Tongue (tissue), 2 donors: ENCODE results near the gene OBSCN. TPM values are rescaled to one million over a fixed set of nuclear protein-coding genes. Genes with fewer than 3 reads are reported as not detected.

Source experiments
- DNase-seq: peaks from one replicate; pipeline ENCODE4 v3.0.0-alpha.2; 2015
- total RNA-seq: library from RNA; depleted of rRNA; stranded (reverse); fragments of >200 nt; gene quantifications from one replicate; pipeline ENCODE4 v1.2.3, GENCODE V29; 2014

The OBSCN gene
- total RNA-seq, 1 donor from 2014 or later: 640 TPM

DNA sequence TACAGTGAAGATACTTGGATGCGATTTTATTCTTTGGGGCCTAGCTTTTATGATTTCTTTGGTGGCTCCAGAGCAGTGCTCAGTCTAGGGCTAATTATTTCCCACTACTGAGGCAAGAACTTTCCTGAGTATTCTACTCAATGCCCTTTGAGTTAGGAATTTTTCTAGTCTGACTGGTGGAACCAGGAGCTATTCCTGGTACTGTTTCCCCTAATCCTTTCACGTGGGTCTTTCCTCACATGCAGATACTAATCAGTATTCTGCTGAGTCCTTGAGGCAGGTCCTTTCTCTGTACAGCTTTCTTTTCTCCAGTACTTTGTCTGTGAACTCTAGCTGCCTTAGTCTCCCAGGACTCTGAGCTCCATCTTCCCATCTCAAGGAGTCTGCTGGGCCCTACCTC is 122.0 kb downstream of the OBSCN start:
- DNase-seq: no peak

DNA sequence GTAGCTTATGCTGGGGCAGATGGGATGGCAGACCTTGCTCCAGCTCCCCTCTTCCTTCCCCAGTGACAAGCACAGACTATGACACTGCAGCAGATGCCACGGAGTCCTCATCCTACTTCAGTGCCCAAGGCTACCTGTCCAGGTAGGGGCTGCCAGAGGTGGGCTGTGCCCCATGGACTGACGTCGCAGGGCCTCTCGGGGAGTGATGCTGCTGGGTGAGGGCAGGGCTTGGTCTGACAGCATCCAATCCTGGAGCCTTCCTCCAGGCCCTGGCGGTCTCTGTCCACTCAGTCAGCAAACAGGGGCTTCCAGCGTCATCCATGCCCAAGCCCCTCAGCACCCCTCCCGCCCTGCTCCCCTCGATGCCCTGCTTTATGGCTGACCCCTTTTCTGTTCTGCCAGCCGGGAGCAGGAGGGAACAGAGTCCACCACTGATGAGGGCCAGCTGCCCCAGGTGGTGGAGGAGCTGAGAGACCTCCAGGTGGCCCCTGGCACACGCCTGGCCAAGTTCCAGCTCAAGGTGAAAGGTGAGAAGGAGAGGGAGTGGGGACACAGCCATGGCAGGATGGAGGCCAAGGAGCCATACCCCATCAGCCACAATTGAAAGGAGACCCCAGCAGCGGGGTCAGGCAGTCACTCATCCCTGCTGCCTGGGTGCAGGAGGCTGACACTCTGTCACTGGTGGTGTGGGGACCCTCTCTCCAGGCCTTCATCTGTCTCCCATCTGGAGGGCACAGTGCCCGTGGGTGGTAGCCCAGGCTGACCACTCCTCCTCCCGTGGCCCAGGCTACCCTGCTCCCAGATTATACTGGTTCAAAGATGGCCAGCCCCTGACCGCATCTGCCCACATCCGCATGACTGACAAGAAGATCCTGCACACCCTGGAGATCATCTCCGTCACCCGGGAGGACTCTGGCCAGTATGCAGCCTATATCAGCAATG is 125.2 kb downstream of the OBSCN start:
- no peak for DNase-seq

DNA sequence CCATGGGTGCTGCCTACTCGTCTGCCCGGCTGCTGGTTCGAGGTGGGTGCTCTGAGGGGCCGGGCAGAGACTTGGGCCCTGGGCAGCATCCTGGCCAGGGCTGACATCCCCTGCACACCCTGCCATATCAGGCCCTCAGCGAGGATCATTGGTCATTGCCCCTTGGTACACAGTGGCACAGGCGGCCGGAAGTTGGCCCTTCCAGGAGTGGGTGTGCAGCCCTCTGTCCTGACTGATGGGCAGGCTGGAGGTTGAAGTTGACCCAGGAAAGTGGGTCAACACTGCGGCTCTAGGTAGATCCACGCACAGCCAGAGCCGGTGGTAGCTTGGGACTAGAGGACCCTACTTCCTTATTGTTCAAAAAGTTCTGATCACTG is 125.9 kb downstream of the OBSCN start:
- no peak for DNase-seq

DNA sequence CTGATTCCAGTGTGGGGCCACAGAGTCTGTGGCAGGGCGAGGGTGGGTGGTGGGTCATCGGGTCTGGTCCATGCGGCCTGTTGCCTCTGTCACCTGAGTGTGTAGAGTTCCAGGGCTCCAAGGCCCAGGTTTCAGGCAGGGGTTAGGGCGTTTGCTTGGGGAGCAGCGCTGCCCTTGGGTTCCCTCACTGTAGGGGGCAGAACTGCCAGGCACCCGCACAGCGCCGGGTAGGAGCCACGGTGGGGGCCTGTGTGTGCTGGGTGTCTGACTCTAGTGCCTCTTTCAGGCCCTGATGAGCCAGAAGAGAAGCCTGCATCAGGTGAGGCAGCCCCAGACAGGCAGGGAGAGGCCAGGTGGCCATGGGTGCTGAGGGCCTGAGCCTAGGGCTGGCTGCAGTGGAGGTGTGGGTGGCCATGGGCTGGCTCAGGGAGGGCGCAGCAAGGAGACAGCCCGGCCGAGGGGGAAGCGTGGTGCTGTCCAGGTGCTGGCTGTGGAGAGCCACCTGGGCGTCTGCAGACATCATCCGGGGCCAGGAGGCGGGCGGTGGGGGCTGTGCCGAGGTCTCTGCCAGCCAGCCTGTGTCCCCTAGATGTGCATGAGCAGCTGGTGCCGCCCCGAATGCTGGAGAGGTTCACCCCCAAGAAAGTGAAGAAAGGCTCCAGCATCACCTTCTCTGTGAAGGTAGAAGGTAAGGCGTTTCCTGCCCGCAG is 126.5 kb downstream of the OBSCN start:
- DNase-seq: no peak

DNA sequence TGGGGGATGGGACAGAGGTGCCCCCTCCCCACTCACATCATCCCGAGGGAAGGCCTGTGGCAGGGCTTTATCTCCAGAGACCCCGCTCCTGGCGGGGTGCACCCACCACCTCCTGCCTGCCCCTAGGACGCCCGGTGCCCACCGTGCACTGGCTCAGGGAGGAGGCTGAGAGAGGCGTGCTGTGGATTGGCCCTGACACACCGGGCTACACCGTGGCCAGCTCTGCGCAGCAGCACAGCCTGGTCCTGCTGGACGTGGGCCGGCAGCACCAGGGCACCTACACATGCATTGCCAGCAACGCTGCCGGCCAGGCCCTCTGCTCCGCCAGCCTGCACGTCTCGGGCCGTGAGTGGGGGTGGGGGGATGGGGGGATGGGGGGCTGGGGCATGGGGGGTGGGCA is 127.1 kb downstream of the OBSCN start:
- no peak for DNase-seq

DNA sequence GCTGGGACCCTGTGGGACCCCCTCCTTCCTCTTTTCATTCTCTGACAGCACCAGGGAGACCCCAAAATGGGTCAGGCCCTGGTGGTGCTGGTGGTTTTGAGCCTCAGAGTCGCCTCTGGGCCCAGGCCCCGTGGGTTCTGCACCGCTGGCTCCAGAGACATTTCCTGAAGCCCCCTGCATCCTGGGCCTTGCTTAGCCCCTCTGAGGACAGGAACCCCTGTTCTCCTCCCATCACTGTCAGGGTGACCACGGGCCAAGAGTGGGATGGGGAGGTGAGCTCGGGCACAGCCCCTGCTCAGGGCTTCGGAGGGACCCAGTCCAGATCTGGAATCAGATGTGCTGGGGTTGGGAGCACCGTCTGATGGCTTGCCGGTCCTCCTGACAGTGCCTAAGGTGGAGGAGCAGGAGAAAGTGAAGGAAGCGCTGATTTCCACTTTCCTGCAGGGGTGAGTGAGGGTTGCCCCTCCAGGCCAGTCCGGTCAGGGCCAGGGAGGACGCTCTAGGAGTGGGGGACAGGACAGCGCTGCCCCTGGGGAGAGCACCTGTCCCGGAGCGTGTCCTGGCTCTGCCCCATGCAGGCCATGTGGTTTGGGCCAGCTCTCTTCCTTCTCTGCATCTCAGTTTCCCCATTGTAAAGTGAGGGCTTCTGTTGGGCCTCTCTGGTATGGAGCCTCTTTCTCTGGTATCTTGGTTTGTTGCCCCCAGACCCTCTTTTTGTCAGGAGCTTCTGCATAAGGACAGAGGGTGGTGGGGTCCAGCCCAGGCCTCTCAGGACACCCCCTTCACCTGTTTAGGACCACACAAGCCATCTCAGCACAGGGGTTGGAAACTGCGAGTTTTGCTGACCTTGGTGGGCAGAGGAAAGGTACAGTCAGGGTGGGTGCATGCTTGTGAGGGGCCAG is 127.8 kb downstream of the OBSCN start:
- DNase-seq: no peak

DNA sequence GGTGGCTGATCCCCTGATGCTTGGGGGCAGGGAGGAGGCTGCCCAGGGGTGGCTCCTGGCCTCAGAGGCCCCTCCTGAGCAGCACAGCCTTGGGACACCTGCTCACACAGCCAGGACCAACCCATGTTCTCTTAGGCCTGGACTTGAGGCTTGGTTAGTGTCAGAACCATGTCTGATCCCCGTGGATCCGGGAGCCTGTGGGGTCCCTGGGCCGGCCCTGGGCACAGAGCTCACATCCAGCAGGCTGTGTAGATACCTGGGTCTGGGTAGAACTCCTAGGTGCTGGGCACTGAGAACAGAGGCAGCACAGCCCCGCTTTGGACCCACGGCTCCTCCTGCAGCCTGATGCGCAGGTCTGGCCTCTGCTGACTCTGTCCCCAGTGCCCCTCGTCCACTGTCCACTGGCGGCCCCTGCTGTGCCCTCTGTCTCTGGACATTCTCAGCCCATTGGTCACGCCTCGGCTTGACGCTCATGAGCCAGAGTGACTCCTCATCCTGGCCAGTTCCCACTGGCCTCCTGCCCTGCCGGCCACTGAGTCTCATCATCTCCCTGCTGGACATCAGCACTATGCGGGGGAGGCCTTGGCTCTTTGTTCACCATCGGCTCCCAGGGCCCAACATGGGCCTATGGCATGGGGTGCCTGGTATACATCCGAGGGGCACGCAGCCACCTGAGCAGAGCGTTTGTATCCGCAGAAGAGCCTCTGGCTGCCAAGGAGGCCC is 128.6 kb downstream of the OBSCN start:
- no peak for DNase-seq

DNA sequence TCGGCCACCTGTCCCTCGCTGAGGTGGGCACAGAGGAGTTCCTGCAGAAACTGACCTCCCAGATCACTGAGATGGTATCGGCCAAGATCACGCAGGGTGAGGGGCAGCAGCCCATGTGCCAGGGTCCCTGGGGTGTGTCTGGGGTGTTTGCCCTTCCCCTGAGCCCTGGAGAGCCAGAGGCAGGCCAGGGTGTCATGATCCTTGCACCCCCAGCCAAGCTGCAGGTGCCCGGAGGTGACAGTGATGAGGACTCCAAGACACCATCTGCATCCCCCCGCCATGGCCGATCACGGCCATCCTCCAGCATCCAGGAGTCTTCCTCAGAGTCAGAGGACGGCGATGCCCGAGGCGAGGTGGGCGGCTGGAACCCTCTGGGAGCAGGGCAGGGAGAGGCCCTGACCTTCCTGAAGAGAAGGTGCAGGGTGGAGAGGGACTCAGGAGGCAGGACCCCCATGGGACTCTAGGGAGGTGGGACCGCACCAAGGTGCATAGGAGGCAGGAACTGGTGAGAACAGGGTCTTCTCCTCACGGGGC is 129.3 kb downstream of the OBSCN start:
- no peak for DNase-seq

DNA sequence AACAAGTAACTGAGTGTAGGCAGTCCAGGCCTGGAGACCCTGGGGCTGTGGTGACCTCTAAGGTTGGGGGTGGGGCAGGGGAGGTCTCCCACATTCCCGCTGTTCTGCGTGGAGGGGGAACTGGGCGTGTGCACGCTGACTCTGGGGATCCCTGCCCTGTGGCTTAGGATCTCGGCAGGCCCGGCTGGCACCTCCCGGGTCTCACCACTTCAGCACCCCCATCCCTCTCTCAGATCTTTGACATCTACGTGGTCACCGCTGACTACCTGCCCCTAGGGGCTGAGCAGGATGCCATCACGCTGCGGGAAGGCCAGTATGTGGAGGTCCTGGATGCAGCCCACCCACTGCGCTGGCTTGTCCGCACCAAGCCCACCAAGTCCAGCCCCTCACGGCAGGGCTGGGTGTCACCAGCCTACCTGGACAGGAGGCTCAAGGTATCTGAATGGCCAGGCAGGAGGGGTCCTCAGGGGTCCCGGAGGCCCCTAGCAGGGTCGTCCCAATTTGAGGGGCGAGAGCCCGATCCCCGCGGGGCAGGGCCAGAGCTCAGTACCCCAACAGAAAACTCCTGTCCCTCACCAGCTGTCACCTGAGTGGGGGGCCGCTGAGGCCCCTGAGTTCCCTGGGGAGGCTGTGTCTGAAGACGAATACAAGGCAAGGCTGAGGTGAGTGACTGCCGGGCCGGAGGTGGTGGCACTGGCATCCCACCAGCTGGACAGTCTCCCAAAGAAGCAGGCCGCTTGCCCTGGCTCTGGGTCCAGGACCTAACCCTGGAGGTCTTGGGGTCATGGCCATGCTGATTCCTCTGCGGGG is 130.1 kb downstream of the OBSCN start:
- DNase-seq: no peak

DNA sequence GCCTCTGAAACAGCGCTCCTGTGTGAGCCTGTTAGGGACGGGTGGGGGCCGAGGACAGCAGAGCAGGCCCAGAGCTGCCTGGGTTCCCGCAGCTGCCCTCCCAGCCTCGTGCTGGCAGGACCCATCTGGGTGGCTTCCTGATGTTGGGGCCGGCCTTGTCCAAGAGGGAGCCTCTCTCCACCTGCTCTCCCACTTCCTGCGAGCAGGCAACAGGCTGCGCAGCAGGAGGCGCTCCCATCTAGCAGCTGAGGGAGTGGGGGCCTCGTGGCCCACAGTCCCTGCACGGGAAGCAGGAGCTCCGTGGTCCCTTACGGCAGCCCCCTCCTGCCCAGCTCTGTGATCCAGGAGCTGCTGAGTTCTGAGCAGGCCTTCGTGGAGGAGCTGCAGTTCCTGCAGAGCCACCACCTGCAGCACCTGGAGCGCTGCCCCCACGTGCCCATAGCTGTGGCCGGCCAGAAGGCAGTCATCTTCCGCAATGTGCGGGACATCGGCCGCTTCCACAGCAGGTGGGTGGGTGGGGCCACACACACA is 130.7 kb downstream of the OBSCN start:
- DNase-seq: no peak

DNA sequence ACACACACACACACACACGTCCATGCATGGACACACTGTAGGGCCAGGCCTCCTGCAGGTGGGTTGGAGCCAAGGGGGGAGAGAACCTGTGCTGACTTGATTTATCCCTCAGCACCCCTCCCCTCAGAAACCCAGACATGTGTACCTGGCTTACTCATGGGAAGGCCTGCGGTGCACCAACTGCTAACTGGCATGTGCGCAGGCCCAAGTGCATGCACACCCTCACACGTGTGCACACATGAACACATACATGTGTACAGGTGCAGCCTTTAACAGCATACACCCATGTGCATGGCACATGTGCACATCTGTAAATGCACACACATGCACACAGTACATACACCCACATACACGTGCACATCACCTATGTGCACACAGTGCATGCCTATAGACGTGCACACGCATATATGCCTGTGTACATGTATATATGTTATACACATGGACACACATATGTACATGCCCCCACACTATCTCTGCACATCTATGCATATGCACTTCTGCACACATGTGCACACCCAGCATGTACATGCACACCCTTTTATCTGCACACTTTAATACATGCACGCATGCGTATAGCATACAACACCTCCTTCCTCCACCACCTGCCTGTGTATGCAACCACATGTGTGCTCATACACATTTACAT is 131.3 kb downstream of the OBSCN start:
- DNase-seq: no peak

DNA sequence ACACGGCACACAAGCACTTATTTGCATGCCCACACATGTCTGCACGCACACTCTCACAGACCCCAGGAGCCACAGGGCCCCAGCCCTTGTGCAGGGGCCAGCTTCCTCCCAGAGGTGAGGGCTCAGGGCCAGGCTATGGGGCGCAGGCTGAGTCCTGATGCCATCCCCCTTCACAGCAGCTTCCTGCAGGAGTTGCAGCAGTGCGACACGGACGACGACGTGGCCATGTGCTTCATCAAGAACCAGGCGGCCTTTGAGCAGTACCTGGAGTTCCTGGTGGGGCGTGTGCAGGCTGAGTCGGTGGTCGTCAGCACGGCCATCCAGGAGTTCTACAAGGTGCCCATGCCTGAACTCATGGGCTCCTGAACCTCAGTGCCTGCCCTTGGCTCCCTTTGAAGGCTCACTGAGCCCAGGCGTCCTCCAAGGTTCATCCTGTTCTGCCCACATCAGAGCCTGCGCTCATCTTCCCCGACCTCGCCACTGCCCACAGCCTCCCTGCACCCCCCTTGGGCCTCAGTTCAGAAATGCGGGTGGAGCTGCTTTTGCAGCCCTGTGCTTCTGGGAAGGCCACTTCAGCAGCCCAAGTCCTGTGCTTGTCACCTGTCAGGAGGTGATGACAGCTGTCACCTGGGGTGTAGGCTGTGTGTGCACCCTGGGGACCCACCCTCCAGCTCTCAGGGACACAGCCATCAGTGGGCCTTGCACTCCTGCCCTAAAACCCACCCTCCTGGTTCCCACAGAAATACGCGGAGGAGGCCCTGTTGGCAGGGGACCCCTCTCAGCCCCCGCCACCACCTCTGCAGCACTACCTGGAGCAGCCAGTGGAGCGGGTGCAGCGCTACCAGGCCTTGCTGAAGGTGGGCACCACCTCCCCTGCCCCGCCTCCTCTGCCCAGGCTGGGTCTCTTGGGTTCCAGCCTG is 132.2 kb downstream of the OBSCN start:
- DNase-seq: no peak

DNA sequence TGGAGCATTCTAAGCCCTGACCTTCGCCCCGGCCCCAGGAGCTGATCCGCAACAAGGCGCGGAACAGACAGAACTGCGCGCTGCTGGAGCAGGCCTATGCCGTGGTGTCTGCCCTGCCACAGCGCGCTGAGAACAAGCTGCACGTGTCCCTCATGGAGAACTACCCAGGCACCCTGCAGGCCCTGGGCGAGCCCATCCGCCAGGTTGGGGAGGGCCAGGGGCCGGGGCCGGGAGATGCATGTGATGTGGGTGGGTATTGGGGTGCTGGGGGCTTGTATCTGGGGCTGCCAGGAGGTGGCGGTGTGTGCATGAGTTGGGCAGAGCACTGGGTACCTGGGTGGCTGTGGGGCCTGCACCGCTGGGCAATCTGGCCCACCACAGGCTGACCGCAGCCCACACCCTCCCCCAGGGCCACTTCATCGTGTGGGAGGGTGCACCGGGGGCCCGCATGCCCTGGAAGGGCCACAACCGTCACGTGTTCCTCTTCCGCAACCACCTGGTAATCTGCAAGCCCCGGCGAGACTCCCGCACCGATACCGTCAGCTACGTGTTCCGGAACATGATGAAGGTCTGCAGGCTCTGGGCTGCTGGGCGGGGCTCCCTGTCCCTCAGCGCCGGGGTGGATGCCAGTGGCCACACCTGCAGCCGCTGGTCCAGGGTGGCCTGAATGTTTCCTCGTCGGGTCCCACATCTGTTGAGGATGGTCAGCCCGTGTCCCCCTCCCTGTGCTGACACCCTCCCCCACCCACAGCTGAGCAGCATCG is 133.0 kb downstream of the OBSCN start:
- DNase-seq: no peak

DNA sequence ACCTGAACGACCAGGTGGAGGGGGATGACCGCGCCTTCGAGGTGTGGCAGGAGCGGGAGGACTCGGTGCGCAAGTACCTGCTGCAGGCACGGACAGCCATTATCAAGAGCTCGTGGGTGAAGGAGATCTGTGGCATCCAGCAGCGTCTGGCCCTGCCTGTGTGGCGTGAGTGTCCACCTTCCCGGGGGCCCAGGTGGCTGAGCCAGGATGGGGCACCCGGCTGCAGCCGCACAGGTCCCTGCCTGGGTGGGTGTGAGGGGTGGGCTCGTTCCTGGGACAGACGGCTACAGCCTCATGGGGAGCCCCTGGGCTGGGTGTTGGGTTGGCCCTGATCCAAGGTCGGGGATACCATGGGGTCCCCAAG is 133.6 kb downstream of the OBSCN start:
- DNase-seq: no peak

DNA sequence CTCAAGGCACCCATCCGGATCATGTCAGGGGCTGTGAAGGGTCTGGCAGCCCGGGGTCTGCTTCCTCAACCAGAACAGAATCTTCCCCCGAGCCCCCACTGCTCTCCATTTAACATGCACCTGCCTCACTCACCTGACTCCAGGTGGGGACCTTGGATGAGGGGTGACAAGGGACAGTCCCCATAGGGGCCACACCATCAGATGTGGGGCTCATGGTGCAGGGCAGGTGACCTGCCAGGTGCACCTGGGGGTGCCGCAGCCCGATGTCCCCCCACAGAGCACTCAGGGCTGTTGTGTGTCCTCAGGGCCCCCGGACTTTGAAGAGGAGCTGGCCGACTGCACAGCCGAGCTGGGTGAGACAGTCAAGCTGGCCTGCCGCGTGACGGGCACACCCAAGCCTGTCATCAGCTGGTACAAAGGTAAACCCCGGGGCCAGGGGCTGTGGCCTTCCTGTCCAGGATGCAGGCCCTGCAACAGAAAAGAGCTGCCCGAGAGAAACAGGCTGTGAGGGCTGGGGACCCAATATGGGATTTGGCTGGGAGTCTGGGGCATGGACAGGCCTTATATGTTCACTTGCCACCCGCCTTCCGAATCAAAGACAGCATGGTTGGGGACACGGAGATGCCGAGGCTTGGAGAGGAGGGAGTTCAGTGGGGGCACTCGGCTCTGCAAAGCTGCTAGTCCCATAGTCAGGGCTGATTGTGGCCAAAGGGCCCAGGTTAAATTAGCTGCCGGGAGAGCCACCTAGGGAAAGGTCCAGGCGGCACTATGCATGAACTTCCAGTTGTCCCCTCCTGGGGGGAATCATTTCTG is 134.2 kb downstream of the OBSCN start:
- DNase-seq: no peak

DNA sequence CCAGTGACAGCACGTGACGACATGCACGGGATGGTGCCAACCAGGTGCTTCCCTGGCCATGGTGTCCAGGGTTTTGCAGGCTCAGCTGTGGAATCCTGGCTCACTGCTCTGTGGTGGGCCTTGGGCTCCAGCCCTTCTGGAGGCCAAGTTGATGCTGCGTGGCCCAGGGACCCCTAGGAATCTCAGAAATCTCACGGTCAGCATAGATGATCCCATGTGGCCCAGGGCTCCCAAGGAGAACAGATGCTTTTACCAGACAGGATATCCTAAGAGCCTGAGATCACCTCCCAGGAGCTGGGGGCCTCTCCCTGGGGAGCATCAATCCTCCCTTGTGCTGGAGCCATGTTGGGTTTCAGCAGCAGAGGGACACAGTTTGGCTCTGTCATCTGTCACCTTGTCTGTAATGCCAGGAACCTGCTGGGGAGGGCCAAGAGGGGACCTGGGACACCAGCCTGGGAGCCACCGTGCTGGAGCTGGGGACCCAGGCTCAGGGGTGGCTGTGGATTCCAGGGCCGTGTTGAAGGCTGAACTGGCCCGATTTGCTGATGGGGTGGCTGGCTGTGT is 134.9 kb downstream of the OBSCN start:
- no peak for DNase-seq

DNA sequence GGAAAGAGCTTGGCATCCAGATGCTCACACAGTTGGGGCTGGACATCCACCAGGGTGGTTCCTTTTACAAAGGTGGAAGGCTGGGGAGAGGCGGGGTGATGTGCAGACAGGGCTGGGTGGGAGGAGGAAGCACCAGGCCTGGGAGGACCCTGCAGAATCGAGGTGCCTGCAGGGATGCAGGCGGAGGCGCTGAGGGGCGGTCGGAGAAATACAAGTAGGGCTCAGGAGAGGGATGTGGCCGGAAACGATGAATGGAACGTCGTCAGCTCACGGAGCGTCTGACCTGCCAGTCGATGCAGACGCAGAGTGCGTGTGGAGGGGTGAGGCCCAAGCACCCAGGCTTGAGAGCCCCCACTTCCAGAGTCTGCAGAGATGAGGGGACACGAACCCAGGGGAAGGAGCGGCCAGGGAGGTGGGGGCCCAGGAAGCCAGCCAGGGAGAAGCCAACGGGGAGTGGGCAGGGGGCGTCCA is 135.4 kb downstream of the OBSCN start:
- DNase-seq: no peak
